Spleen (tissue), 7 donors: ENCODE results near the gene SH3BP5L.

ENCODE experiments used
- CTCF ChIP-seq, 11 experiments: fragments of 200-600 bp in 7 of 11; fragments of 450-650 bp in 4 of 11; sonication (generic) in 4 of 11; IDR thresholded peaks in 8 of 11; conservative IDR thresholded peaks in 3 of 11; 1 replicate in 7 of 11; 2 replicates in 4 of 11; pipeline versions ENCODE4 v1.4.0 to v1.8.0; 2016 to 2021; ENCODE audit warnings: antibody characterized with exemption in 11 of 11, inconsistent platforms in 4 of 11, mild to moderate bottlenecking in 1 of 11
- POLR2A ChIP-seq, 3 donors: fragments of 450-650 bp; IDR thresholded peaks; one replicate each; pipeline ENCODE4 v1.5.1; 2017; ENCODE audit warnings: antibody characterized with exemption in 3 of 3, mild to moderate bottlenecking in 1 of 3
- POLR2AphosphoS5 ChIP-seq, 3 donors: sonication (generic); formaldehyde crosslinking; IDR thresholded peaks; one replicate each; pipeline ENCODE4 v1.5.1; 2017; ENCODE audit warnings: antibody characterized with exemption in 3 of 3
- donor health status: DM: no; HTN: no; CAD: no; lungs with moderate emphysema.
- donor health status: DM: no; HTN: no; CAD: no.
- donor health status: DM: no; HTN: no; CAD: no.

GRCh38 chr1:248841702-248842395 lies 16.1 kb upstream of the SH3BP5L start:
- TF ChIP-seq CTCF (IDR thresholded peaks at IDR 0.05 in 8 of 11, conservative IDR thresholded peaks at IDR 0.05 in 3 of 11) (peak in 8 of 11 experiments; percentile 12 to 66 (median 47)), POLR2A (IDR thresholded peaks at IDR 0.05) (no peak), POLR2AphosphoS5 (IDR thresholded peaks at IDR 0.05) (peak in 1 of 3 donors; percentile 17)
